Mucosa of descending colon (tissue), 3 donors: ENCODE results near the gene S100A3. TPM values are rescaled to one million over a fixed set of nuclear protein-coding genes. Genes with fewer than 3 reads are reported as not detected.

ENCODE experiments used
- ATAC-seq: fragments of 200-7000 bp; cut with Tn5 transposase; one replicate; pipeline ENCODE4 v1.9.1; 2020; ENCODE audit warnings: mild to moderate bottlenecking, moderate library complexity
- DNase-seq, 3 donors: peaks; one replicate each; pipeline ENCODE4 v3.0.0-alpha.2; 2020
- H3K36me3 ChIP-seq: fragments of 200-600 bp; one replicate; pipeline ENCODE4 v1.8.0; 2021; ENCODE audit warnings: low read depth, mild to moderate bottlenecking
- H3K4me1 ChIP-seq: fragments of 200-600 bp; one replicate; pipeline ENCODE4 v1.8.0; 2021; ENCODE audit warnings: low read depth, mild to moderate bottlenecking
- H3K4me3 ChIP-seq: fragments of 200-600 bp; one replicate; pipeline ENCODE4 v1.8.0; 2021; ENCODE audit warnings: mild to moderate bottlenecking
- H3K9me3 ChIP-seq: fragments of 200-600 bp; one replicate; pipeline ENCODE4 v1.8.0; 2021; ENCODE audit warnings: mild to moderate bottlenecking
- CTCF ChIP-seq: fragments of 200-600 bp; IDR thresholded peaks from one replicate; pipeline ENCODE4 v1.8.0; 2022; ENCODE audit warnings: antibody characterized with exemption, mild to moderate bottlenecking
- intact Hi-C, 2 donors: fragments of 100-400 bp; cut with DNase I in 1 of 2; cut with micrococcal nuclease in 1 of 2; formaldehyde crosslinking; loops; one replicate each; pipeline versions ENCODE4 v1.11.0 to v1.11.1; 2022; cut with DNase I, micrococcal nuclease
- total RNA-seq, 3 donors: library from RNA; stranded (reverse); fragmentation: NEBNext Ultra II Directional in 2 of 3; extraction: Animal tissue kit (Norgen Biotek cat#: 25700) in 2 of 3; gene quantifications; one replicate each; pipeline versions ENCODE4 v1.2.1 to v1.2.4, GENCODE V29; 2021 to 2023
- donor health status: DM: no; HTN: no; CAD: no; lungs with moderate emphysema.
- donor health status: DM: no; HTN: no; CAD: no.
- donor health status: DM: no; HTN: yes; CAD: no.

The S100A3 gene
- total RNA-seq, 3 donors from 2014 or later: 0.85 to 2.2 TPM; not detected in 1

GRCh38 chr1:153561466-153561985, 12.5 kb upstream of the S100A3 start:
- Histone ChIP-seq H3K9me3 (no peaks in the 10 kb centered on the region), H3K36me3 (no peaks in the 10 kb centered on the region), H3K4me1 (peaks cover 13% of the 10 kb centered on the region), H3K4me3 (no peak overlapping the region)
- TF ChIP-seq CTCF: no peak
- ATAC-seq: no peak
- DNase-seq: no peak
- intact Hi-C loops: no loop called here

GRCh38 chr1:153560771-153561465, 11.9 kb upstream of the S100A3 start:
- no peaks in the 10 kb centered on the region for H3K9me3 ChIP-seq
- intact Hi-C loops: no loop called here
- peaks cover 7% of the 10 kb centered on the region for H3K4me1 ChIP-seq
- DNase-seq: no peak
- H3K36me3 ChIP-seq: no peaks in the 10 kb centered on the region
- no peak for ATAC-seq
- no peak overlapping the region for H3K4me3 ChIP-seq
- TF ChIP-seq CTCF: no peak

GRCh38 chr1:153560241-153560640, 11.2 kb upstream of the S100A3 start:
- Histone ChIP-seq H3K36me3 (no peaks in the 10 kb centered on the region), H3K4me3 (no peak overlapping the region), H3K4me1 (peaks cover under 1% of the 10 kb centered on the region), H3K9me3 (no peaks in the 10 kb centered on the region)
- intact Hi-C loops: no loop called here
- DNase-seq: no peak
- ATAC-seq: no peak
- no peak for TF ChIP-seq CTCF

- TF ChIP-seq CTCF: no peak
- H3K36me3 ChIP-seq: no peaks in the 10 kb centered on the region
- H3K4me3 ChIP-seq: no peak overlapping the region
- DNase-seq (no peak), ATAC-seq (no peak)
- H3K4me1 ChIP-seq: no peaks in the 10 kb centered on the region
- no peaks in the 10 kb centered on the region for H3K9me3 ChIP-seq
- intact Hi-C loops: no loop called here
These were observed 8.8 kb upstream of the S100A3 start for GRCh38 chr1:153557877-153558276.

- H3K4me3 ChIP-seq: no peak overlapping the region
- no peak for TF ChIP-seq CTCF
- DNase-seq (no peak), ATAC-seq (no peak)
- intact Hi-C loops: no loop called here
- H3K36me3 ChIP-seq: no peaks in the 10 kb centered on the region
- H3K9me3 ChIP-seq: no peaks in the 10 kb centered on the region
- no peaks in the 10 kb centered on the region for H3K4me1 ChIP-seq
These were observed 7.3 kb upstream of the S100A3 start for GRCh38 chr1:153556348-153556747.
